ENCODE measurements around the gene CLRN3.

The CLRN3 gene

DNA sequence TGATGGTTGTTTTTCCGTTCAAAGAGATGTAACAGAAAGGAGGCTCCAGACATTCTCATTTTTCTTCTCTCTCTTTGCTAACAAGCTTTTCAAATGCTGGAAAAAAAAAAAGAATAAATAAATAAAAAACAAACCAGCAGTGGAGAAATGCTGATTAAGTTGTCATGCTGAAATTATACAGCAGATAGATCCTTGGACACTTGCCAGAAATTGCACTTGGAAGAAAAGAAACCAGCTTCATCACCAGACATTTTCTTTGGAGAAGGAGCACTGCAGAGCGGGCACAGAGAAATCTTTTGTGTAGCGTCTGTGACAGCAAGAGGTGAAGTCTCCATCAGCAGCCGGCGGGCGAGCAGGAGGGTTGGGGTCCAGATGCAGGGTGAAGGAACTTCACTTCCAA lies 55.8 kb downstream of the CLRN3 start:
- no peak for DNase-seq

DNA sequence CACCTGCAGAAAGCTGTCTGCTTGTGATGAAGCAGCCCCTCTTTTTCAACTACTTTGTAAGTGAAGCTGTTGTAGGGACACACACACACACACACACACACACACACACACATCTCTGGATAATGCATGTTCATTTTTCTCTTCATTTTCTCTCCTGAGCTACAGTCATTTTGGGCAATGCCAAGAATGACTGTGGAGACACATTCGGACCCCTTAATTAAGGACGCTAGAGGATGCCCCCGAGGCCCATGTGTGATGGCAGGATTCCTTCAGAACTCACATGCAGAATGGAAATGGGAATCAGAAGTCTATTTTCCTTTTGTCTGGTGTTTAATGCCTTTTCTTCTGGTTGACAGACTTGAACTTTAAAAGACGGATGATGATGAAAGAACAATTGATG lies 56.6 kb downstream of the CLRN3 start:
- no peak for DNase-seq

DNA sequence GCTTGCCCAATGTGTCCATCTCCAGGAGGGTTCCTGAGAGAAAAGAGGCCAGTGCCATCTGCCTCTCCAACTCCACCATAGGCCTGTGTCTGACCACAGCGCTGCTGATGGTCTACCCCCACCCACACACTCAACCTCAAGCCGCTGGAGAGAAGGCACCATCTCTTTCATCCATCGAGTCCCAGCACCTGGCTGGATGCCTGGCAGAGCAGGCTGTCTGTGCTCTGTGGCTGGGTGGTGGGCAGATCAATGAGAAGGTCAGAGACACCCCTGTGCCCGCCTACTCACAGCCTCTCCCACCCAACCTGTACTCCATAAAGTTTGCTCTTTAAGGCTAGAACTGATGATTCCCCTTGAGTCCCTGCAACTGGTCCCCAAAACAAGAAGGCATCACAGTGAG lies 58.0 kb downstream of the CLRN3 start:
- no peak for DNase-seq

DNA sequence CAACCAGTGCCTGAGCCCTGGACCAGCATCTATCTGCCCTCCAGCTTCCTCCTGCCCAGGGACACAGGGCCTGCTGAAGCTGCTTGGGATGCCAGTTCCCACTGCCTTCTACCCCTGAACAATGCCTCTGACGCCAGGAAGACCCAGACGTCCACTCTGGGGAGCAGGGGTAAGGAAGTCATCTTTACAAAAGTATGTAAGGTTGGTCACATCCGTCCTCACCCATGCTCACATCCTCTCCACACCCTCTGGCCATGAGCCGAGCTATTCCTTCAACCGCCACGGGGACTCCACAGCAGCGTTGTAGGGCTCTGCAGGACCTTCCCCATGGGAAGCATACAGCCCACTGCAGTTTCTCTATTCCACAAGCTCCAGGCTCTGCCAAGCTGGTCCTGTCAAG lies 58.5 kb downstream of the CLRN3 start:
- no peak for DNase-seq

DNA sequence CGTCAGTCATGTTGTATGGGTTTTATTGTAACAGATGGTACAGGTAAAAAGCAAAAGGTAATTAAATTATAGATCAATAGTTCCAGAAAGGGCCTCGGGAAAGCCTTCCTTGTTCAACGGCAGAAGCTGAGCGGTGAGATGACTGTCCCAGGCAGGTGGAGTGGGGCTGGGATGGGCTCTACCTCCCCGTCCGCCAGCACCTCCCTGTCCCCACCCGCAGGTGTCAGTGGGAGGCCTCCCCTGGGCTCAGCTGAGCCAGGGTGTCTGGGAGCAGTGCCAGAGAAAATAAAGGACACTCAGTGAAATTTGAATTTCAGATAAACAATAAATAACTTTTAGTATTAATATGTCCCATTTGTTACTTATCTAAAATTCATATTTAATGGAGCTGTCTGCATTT lies 58.9 kb downstream of the CLRN3 start:
- DNase-seq: no peak

DNA sequence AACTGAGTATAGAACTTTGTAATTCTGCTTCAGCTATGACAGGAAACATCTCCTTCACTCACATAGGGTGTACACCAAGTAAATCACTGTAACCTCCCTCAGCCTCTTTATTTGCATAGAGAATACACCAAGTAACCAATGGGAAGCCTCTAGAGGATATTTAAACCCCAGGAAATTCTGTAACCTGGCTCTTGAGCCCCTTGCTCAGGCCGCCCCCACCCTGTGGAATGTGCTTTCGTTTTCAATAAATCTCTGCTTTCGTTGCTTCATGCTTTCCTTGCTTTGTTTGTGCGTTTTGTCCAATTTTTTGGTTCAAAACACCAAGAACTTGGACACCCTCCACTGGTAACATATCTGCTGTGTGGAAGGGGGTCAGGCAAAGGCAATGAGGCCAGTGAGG lies 60.2 kb downstream of the CLRN3 start:
- DNase-seq: no peak

DNA sequence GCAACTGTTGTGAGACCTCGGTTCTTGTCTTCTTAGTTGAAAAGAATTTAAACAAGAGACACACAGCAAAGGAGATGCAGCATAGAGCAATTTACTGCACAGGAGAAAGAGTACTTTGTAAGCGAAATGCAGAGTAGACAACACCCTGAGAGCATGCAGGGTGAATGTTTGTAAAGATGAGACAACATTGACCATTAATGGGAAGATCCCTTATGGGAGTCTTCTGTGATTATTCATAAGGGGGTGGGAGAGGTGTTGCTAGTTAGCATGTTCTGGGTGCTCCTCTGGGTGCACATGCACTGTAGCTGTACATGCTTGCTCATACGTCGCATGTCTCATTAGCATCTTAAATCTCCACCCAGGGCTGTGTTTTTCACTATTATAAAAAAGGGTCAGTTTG lies 62.3 kb downstream of the CLRN3 start:
- DNase-seq: no peak
